LoVo (cell line): ENCODE data around the gene SLC43A3.

Source experiments
- DNase-seq: peaks from one replicate; pipeline ENCODE4 v3.0.0-alpha.2; 2016; ENCODE audit warnings: low spot score

Gene SLC43A3

GRCh38 chr11:57426929-57427726, at the start of gene SLC43A3:
TSS of gene SLC43A3 (minus strand) at chr11:57427121. CDS start at chr11:57426172, 949 bp downstream.
- peak; percentile 16 for DNase-seq

- peak; percentile 43 for DNase-seq
Observed at GRCh38 chr11:57476047-57476756, 49.3 kb upstream of the SLC43A3 start.

- no peak for DNase-seq
Observed at GRCh38 chr11:57475671-57476046, 48.7 kb upstream of the SLC43A3 start.

GRCh38 chr11:57475191-57475590, 48.3 kb upstream of the SLC43A3 start:
- no peak for DNase-seq

GRCh38 chr11:57474803-57475115, 47.8 kb upstream of the SLC43A3 start:
- DNase-seq, result no peak

- no peak for DNase-seq
Observed at GRCh38 chr11:57474017-57474802, 47.3 kb upstream of the SLC43A3 start.

- DNase-seq, result no peak
Observed at GRCh38 chr11:57473285-57473841, 46.4 kb upstream of the SLC43A3 start.

- no peak for DNase-seq
Observed at GRCh38 chr11:57471496-57471895, 44.6 kb upstream of the SLC43A3 start.

- no peak for DNase-seq
Observed at GRCh38 chr11:57469268-57469667, 42.3 kb upstream of the SLC43A3 start.

- DNase-seq, result no peak
Observed at GRCh38 chr11:57468276-57468675, 41.4 kb upstream of the SLC43A3 start.

GRCh38 chr11:57467508-57468157, 40.7 kb upstream of the SLC43A3 start:
- no peak for DNase-seq

- no peak for DNase-seq
Observed at GRCh38 chr11:57466680-57467079, 39.8 kb upstream of the SLC43A3 start.

GRCh38 chr11:57464539-57465181, 37.7 kb upstream of the SLC43A3 start:
- no peak for DNase-seq

- no peak for DNase-seq
Observed at GRCh38 chr11:57463671-57464538, 37.0 kb upstream of the SLC43A3 start.

GRCh38 chr11:57462597-57462996, 35.7 kb upstream of the SLC43A3 start:
- DNase-seq, result no peak

- DNase-seq, result no peak
Observed at GRCh38 chr11:57461841-57462489, 35.0 kb upstream of the SLC43A3 start.

- no peak for DNase-seq
Observed at GRCh38 chr11:57460758-57461749, 34.1 kb upstream of the SLC43A3 start.

GRCh38 chr11:57460022-57460757, 33.3 kb upstream of the SLC43A3 start, which contains the start of gene RTN4RL2:
TSS of gene RTN4RL2 (plus strand) at chr11:57460528. CDS start at chr11:57460866, 338 bp downstream.
- peak; percentile 74 for DNase-seq
